Measurements from ENCODE around the gene FAM3C.

DNA sequence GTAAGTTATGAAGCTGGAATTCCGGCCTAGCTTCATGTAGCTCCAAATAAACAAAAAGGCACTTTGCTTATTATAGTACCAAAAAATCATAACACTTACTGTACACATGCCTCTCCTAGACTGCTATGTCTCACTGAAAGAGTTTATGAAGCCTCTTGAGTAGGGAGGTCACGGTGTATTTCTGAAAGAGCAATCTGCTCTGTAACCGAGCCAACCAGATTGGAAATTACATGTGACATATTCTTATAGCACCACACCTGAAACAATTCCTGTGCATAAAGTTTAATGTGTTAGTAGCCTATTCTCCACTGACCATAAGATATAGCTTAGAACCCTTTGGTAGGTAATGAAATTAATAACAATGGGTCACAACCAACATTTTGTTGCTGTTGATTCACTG is 1.3 kb upstream of the FAM3C start:
- TF ChIP-seq, protein P1, sequence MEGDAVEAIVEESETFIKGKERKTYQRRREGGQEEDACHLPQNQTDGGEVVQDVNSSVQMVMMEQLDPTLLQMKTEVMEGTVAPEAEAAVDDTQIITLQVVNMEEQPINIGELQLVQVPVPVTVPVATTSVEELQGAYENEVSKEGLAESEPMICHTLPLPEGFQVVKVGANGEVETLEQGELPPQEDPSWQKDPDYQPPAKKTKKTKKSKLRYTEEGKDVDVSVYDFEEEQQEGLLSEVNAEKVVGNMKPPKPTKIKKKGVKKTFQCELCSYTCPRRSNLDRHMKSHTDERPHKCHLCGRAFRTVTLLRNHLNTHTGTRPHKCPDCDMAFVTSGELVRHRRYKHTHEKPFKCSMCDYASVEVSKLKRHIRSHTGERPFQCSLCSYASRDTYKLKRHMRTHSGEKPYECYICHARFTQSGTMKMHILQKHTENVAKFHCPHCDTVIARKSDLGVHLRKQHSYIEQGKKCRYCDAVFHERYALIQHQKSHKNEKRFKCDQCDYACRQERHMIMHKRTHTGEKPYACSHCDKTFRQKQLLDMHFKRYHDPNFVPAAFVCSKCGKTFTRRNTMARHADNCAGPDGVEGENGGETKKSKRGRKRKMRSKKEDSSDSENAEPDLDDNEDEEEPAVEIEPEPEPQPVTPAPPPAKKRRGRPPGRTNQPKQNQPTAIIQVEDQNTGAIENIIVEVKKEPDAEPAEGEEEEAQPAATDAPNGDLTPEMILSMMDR (IDR thresholded peaks at IDR 0.05; ENCODE audit: insufficient read depth, low read length), result no peak
- TF ChIP-seq, protein P2, sequence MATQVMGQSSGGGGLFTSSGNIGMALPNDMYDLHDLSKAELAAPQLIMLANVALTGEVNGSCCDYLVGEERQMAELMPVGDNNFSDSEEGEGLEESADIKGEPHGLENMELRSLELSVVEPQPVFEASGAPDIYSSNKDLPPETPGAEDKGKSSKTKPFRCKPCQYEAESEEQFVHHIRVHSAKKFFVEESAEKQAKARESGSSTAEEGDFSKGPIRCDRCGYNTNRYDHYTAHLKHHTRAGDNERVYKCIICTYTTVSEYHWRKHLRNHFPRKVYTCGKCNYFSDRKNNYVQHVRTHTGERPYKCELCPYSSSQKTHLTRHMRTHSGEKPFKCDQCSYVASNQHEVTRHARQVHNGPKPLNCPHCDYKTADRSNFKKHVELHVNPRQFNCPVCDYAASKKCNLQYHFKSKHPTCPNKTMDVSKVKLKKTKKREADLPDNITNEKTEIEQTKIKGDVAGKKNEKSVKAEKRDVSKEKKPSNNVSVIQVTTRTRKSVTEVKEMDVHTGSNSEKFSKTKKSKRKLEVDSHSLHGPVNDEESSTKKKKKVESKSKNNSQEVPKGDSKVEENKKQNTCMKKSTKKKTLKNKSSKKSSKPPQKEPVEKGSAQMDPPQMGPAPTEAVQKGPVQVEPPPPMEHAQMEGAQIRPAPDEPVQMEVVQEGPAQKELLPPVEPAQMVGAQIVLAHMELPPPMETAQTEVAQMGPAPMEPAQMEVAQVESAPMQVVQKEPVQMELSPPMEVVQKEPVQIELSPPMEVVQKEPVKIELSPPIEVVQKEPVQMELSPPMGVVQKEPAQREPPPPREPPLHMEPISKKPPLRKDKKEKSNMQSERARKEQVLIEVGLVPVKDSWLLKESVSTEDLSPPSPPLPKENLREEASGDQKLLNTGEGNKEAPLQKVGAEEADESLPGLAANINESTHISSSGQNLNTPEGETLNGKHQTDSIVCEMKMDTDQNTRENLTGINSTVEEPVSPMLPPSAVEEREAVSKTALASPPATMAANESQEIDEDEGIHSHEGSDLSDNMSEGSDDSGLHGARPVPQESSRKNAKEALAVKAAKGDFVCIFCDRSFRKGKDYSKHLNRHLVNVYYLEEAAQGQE (IDR thresholded peaks at IDR 0.05; ENCODE audit: insufficient replicate concordance, low read depth), result no peak
- TF ChIP-seq POLR2AphosphoS5 (IDR thresholded peaks at IDR 0.05; ENCODE audit: low read depth) (no peak), GABPA (IDR thresholded peaks at IDR 0.05; ENCODE audit: low read depth) (no peak), SPI1 (IDR thresholded peaks at IDR 0.05; ENCODE audit: borderline replicate concordance, low read depth) (no peak)
